ENCODE data around the gene COMMD6.

The COMMD6 gene

DNA sequence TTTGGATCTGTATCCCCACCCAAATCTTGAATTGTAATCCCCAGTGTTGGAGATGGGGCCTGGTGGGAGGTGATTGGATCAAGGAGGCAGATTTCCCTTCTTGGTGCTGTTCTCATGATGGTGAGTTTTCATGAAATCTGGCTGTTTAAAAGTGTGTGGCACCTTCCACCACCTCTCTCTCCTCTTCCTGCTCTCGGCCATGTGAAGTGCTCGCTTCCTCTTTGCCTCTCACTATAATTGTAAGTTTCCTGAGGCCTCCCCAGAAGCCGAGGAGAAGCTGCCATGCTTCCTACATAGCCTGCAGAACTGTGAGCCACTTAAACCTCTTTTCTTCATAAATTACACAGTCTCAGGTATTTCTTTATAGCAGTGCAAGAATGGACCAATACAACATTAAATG, 15.7 kb downstream of the COMMD6 start:
- DNase-seq (ENCODE audit: low spot score), result no peak

DNA sequence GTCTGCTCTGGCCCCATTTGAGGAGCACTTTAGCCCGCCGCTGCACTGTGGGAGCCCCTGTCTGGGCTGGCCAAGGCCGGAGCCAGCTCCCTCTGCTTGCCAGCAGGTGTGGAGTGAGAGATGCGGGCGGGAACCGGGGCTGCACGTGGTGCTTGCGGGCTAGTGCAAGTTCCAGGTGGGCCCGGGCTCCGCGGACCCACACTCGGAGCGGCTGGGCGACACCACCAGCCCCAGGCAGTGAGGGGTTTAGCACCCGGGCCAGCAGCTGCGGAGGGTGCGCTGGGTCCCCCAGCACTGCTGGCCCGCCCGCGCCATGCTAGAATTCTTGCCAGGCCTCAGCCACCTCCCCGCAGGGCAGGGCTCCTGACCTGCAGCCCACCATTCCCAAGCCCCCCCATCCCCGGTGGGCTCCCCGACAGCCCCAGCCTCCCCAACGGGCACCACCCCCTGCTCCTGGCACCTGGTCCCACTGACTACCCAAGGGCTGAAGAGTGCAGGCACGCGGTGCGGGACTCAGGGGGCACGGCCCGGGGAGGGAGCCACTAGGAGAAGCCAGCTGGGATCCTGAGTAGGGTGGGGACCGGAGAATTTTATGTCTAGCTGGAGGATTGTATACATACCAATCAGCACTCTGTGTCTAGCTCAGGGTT, 19.1 kb downstream of the COMMD6 start:
- no peak for DNase-seq (ENCODE audit: low spot score)

DNA sequence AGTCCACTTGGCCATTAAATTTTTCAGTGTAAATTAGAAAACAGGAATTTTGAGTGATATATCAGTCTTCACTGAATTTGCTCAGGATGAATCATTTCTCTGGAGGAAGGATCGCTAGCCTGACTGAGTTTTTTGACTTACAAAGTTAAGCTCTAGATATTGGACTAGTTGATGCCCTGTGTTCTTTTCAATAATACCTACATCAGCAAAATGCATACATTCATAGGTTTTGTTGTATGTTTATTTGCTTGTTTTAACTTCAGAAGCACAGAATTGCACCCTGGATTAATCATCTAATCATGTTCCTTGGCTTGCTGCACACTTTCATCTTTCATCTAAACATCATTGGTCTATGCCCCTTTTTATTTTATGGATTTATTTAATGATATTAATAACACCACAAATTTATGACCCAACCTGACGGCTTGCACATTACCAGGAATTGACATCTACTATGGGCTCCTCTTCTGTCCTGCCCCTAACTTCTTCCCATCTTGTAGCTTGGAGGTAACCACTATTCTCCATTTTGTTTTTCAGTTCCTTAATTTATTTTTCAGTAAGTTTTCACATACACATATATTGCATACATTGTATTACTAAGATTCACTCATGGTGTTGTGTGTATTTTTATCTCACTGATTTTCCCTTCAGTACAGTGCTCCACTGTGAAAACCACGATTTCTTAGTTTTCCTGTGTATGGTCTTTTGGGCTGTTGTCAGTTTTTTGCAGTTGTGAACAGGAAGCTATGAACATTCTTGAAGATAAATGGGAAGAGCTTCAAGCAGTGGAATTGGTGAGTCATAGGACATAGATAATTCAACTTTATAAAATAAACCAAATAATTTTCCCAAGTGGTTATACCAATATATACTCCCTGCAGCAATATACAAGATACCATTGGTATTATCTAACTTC, 23.3 kb downstream of the COMMD6 start:
- DNase-seq (ENCODE audit: low spot score), result no peak

DNA sequence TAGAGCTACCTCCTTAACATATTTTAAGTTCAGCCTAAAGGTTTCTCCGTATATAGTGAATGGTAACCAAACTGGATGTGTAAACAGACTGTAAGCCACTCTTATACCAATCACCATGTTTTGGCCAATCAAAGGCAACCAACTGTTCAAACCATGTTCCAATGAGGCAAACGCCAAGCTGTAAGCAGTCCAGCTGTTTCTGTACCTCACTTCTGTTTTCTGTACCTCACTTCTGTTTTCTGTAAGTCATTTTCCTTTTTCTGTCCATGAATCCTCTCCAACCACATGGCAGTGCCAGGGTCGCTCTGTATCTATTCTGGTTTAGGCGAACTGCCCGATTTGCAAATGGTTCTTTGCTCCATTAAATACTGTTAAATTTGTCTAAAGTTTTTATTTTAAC, 24.4 kb downstream of the COMMD6 start:
- DNase-seq (ENCODE audit: low spot score), result no peak

DNA sequence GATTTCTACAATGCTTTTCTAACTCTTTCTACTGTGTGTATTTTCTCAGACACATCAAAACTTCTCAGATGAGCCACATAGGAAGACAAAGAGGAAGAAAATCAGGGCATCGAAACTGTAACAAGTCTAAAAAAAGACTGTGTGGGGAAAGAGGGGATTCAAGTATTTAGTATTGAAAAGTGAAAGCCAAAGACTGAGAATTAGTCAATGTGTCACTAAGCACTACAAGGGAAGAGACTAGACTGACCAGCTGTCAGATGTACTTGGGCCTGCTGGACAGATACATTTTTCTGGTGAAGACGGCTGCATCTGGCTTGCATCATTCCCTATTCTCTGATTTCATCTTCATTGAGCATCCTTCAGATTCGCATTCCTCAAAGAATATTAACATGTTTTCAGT, 25.4 kb downstream of the COMMD6 start:
- DNase-seq (ENCODE audit: low spot score), result no peak

DNA sequence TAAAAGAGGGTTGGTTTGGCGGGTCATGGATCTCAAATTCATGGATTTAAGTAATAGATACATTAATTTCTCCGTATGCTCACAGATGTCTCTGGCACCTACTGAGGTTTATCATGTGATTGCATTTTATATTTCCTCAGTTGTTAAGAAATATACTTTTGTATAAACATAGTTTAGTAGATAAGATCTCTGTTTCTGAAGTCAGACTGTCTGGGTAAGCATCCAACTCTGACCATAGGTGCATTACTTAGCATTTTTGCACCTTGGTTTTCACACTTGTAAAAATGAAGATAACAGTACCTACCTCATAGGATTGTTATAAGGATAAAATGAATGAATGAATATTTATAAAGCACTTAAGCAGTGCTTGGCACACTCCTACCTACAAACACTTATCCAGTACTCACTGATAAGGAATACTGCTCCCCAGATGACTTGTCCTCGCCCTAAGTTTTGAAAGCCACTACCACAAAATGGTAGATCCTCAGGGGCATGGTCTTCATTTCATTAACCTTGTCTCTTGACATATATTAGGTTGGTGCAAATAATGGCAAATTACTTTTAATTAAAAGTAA, 26.5 kb downstream of the COMMD6 start:
- no peak for DNase-seq (ENCODE audit: low spot score)

DNA sequence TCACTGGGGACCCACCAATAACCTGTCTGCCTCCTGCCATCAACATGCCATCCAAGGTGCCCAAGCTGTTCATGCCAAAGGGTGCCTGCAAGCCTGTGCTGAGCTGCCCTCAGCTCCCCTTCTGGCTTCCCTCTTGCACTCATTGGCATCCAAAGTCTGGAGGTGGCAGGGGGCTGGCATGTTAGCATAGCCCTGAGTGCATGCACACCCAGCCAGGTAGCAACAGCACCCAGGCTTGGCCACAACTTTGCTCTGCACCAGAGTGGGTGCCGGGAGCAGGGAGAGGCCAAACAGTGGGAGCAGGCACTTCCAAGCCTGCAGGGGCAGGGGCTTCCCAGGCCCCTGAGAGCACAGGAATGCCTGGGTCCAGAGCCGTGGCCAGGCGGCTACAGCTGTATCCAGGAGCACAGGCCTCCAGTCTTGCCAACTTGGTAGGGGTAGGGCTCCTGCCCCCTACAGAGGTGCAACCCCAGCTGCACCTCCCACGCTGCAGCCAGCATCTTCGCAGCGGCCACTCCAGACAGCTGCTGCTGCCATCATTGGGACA, 29.6 kb downstream of the COMMD6 start:
- no peak for DNase-seq (ENCODE audit: low spot score)

DNA sequence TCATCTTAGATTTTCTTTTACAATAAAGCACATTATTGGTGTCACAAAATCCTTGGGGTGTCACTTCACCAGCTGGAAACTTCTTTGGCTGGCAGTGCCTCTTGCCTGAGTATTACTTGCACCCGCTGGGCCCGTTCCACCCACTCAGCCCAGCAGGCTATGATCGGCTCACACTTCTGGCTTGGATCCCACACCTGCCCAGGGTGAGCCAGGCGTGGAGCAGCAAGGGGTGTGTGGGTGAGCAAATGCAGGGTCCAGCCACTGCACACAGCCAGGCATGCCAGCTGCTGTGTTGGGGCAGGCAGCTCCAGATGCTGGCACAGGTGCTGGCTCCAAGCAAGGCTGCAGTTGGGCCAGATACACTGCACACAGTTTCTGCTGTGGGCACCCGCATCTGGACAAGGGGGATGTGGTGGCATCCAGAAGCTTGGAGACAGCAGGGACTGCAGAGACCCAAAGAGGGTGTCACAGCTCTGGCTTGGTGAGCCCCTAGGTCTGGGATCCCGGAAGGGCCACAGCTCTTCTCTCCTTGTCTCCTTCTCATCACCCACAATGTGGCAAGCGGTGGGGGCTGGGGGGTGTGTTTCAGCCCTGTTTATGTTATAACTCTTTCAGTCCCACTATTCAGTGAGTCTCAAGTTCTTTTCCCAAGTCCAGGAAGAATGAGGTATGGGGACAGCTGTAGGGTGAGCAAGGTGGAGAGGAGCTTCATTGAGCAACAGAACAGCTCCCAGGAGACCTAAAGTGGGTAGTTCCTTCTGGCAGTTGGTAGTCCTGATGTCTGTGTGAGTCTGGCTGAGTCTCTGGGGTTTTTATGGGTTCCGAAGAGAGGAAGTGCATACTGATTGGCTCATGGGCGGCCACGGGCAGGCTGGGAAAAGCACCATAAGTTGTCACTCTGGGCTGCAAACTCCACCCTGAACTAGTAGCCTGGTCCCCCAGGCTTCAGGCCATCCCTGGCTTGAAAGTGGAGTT, 30.3 kb downstream of the COMMD6 start:
- no peak for DNase-seq (ENCODE audit: low spot score)

DNA sequence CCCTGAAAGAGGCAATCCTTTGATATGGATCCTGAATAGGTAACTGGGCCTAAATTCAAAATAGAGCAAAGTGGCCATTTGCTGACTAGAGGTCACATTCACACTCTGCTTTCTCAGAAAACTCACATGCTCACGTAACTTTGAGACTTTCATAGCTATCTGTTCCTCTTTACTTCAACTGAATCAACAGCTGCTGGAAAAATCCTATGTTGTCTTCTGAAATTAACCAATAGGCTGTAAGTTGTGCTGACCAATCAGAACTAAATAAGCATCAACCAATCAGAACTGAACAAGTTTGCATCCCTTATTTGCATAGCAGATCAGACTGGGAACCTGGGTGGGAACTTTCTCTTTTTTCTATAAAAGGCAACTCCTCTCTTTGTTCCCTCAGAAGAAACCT, 31.6 kb downstream of the COMMD6 start:
- no peak for DNase-seq (ENCODE audit: low spot score)

DNA sequence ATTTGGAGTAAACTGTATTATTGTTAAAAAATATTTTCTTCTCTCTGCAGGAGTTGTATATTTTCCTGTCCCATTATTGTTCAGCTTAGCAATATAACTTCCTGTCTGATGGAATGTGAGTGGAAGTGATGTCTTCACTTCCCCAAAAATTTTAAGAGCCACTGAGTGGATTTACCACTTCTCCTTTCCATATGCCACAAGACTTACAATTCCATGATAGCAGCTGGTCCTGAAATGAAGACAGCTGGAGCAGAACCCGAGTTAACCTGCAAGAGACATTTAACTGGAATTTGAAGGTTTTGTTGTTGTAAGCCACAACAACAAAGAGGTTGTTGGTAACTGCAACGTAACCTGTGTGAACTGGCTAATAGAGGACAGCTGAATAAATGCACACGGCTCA, 32.3 kb downstream of the COMMD6 start:
- no peak for DNase-seq (ENCODE audit: low spot score)

DNA sequence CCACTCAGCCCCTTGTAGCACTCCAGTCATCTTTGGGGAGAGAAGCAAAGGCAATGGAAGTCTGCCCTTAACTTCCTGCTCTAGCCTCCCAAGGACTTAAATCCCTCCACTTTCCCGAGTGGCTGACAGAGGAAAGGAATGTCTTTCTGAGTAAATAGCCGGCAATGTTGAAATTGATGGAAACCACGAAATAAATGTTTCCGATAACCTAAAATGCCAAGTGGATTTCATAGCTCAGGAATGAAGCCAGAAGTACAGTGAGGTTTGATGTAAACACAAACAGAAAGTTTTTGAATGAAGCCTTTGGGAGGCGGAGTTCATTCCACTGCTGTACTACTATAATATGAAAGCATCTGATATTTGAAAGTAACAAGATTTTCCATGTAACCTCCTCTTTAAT, 41.7 kb downstream of the COMMD6 start:
- DNase-seq (ENCODE audit: low spot score), result no peak

DNA sequence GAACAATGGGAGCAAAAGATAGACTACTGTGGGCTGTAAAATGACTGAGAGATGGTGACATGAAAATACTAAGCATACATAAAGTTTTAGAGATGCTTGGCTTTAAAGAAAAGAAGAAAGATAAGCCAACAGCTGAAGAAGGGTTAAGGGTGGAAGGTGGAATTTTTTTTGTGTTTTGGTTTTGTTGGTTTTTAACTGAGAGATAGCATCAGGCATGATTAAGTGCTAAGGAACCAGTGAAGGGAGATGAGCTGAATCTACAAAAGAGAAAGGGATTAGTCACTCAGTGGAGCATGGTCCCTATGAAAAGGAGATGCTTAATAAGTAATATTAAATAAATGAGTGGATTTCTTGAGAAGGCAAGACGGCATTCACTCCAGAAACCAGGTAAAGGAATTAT, 43.1 kb downstream of the COMMD6 start:
- no peak for DNase-seq (ENCODE audit: low spot score)

DNA sequence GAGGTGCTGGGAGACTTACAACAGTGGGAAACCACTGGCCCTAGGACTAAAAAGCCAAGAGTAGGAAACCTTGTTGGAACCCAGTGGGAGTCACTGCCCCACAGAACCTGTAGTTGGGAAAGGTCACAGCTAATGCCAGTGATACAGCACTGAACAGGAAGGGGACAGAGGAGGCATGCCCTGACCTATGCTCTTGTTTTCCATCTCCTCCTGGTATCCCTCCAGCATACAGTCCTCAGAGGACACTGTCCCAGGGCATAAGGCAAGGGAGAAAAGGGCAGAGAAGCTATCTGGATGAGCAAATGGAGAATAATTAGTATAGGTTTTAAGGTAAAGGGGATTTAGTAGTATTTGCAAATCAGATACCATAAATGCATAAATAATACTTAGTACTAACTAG, 44.5 kb downstream of the COMMD6 start:
- DNase-seq (ENCODE audit: low spot score), result no peak

DNA sequence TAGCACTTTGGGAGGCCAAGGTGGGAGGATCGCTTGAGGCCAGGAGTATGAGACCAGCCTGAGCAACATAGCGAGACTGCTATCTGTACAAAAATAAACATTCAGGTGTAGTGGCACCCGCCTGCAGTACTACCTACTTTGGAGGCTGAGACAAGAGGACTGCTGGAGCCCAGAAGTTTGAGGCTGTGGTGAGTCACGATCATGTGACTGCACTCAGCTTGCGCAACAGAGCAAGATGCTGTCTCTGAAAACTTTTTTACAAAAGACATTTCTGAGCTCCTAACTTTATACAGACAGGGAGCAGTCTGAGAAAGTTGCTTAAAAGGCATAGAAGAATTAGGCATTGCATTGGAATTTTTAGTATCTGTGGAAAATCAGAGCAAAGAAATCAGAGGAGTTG, 45.3 kb downstream of the COMMD6 start:
- no peak for DNase-seq (ENCODE audit: low spot score)

DNA sequence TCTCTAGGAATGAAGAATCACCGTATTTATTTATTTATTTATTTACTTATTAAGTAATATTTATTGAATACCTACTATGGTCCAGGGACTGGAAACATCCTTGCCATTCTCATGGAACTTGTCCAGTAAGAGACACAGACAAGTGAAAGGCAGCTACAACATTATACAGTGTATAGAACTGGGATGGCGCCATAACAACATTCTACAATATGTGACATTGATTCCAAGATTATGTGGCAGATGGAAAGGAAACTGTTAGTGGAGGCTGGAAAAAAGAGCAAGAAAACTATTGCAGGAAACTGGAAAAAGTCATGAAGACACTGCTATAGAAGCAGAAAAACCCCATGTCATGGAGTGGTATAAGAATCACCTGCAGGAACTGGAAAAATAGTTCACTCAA, 46.3 kb downstream of the COMMD6 start:
- DNase-seq (ENCODE audit: low spot score), result no peak

DNA sequence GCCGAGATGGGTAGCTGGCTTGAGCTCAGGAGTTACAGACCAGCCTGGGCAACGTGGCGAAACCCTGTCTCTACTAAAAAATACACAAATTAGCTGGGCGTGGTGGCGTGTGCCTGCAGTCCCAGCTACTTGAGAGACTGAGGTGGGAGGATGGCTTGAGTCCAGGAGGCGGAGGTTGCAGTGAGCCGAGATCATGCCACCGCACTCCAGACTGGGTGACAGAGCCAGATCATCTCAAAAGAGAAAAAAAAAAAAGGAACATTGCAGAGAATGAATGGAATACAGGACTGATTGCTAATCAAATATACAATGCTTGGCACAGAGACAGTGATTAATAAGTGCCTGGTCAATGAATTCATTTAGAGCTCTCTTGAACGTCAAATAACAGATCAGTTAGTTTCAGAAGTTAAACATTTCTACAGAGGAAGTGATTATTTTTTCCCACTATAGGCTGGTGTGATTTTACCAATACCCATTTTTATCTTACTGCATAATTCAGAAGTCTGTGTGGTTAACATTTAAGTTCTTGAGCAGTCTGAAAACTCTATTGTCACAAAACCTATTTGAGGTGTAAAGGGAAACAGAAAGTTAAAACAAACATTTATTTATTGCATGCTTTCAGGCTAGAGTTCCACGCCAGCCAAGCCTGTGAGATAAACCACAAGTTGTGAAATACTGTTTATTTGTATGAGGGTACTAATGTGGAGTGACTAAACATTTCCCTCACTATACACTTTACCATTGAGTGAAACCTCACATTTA, 48.0 kb downstream of the COMMD6 start:
- DNase-seq (ENCODE audit: low spot score), result no peak

DNA sequence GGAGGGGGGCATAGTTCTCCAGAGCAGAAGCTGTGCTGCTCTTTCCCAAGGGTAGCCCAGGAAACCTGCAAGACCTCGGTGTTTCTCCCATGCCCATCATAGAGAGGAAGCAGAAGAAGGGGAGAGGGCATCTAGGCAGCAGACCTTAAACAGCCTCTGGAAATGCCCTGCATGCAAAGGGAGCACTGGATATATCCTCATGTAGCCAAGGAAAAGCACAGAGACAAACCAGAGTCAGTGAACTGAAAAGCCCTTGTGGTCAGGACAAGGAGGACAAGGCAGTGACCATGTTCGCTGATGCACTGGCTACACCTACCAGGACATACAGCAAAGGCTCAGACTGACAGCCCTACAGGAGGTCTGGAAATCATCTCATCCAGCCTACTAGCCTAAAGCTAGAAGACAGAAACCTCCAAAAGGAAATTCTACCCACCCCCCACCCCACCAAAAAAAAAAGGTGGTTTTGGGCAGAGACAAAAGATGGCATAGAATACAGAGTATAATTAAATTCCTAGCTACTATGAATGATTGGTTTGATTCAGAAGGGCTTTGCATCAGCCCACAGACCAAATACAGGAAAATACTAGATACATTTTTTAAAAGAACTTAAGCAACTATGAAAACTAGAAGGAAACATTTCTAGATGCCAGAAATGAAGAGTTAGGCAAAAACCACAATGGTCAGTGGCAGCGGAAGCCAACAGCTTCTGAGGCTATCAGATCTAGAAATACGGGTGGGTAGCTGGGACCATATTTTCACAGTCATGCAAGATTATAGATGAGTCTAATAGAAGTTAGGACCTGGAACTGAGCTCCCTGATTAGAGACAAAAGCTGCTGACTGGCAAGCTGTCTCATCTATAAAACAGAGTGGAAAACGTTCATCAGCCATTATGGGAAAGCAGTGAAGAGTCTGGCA, 51.2 kb downstream of the COMMD6 start:
- no peak for DNase-seq (ENCODE audit: low spot score)

DNA sequence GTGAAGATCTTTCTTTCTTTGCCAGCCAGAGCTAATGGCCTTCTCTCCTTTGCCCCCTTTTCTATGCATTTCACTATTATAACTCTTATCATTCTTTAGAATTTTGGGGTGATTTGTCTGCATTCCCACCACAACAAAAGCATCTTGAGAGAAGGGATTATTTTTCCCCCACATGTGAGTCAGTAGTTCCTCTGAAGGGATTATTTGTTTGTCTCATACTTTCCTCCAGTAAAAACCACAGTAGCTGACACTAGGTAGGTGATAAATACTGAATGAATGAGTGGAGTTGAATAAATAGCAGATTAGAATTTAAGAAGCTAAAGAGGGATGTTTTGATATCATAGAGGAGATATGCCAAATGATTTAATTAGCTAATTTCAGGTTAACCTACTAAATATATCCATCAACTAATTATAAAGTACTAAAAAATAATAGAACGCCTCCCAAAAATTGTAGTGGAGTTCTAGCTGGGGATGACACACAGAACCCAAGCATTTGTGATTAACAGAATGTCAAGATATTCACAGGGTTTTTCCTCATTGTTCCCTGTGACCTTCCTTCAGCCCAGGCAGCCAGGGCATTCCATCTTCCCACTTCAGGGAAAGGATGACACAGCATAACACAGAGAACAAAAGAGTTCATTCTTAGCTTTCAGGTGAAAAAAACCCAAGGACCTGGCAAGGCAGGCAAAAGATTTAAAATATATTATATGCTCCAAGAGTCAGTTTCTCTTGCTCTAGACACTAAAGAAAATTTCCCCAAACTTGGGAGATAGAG, 52.2 kb downstream of the COMMD6 start:
- DNase-seq (ENCODE audit: low spot score), result no peak

DNA sequence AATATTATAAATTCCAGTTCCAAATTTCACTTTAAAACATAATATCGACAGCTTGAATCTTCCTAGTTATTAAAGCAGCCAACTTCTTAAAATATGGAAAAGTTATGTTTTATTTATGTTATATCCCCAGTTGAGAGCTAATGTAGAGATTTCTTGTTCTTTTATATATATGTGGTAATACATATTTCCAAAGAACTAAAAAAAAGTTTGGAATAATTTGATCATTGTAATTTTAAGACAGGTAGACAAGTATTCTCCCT, 54.9 kb downstream of the COMMD6 start:
- no peak for DNase-seq (ENCODE audit: low spot score)
